Activated CD8-positive, alpha-beta T cell treated with anti-CD3 and anti-CD28 coated beads for 36 hours (primary cell): ENCODE results near the gene VMAC. TPM values are rescaled to one million over a fixed set of nuclear protein-coding genes. Genes with fewer than 3 reads are reported as not detected.

Experiments used
- ATAC-seq: fragments of 200-7000 bp; cut with Tn5 transposase; one replicate; pipeline ENCODE4 v1.10.0; 2021; ENCODE audit warnings: mild to moderate bottlenecking, moderate library complexity
- CTCF ChIA-PET: fragments of 350-600 bp; sonication (Branson Sonifier 250); formaldehyde crosslinking; loops from one replicate; lab custom pipeline; 2021; ENCODE audit warnings: antibody characterized with exemption; lab: Charles Lee
- POLR2A ChIA-PET: fragments of 350-600 bp; sonication (Branson Sonifier 250); formaldehyde crosslinking; loops from one replicate; lab custom pipeline; 2021; ENCODE audit warnings: antibody characterized with exemption; lab: Charles Lee
- DNase-seq: peaks from one replicate; pipeline ENCODE4 v3.0.0-alpha.2; 2020
- H3K27ac Mint-ChIP-seq: one replicate; pipeline ENCODE4 v1.8.0; 2021; ENCODE audit warnings: mild to moderate bottlenecking, mixed read lengths
- H3K27me3 Mint-ChIP-seq: one replicate; pipeline ENCODE4 v1.8.0; 2021; ENCODE audit warnings: mixed read lengths
- H3K36me3 Mint-ChIP-seq: one replicate; pipeline ENCODE4 v1.8.0; 2021; ENCODE audit warnings: low read depth, mixed read lengths
- H3K4me1 Mint-ChIP-seq: one replicate; pipeline ENCODE4 v1.8.0; 2021; ENCODE audit warnings: low read depth, mixed read lengths
- H3K4me3 Mint-ChIP-seq: one replicate; pipeline ENCODE4 v1.8.0; 2021; ENCODE audit warnings: mild to moderate bottlenecking, moderate library complexity, mixed read lengths
- H3K9me3 Mint-ChIP-seq: one replicate; pipeline ENCODE4 v1.8.0; 2021; ENCODE audit warnings: mixed read lengths
- intact Hi-C: fragments of 100-400 bp; cut with micrococcal nuclease; formaldehyde crosslinking; loops from one replicate; pipeline ENCODE4 v1.10.0; 2022
- total RNA-seq, 2 experiments: library from RNA; stranded (reverse); gene quantifications; one replicate each; pipeline ENCODE4 v1.2.3, GENCODE V29; 2021
- TF ChIP-seq, protein P1 (sequence below): fragments of 200-600 bp; IDR thresholded peaks from one replicate; pipeline ENCODE4 v1.8.0; 2022; ENCODE audit warnings: antibody characterized with exemption, mild to moderate bottlenecking

Gene VMAC
- total RNA-seq, 2 experiments from 2014 or later: 1.2 to 2.5 TPM

DNA sequence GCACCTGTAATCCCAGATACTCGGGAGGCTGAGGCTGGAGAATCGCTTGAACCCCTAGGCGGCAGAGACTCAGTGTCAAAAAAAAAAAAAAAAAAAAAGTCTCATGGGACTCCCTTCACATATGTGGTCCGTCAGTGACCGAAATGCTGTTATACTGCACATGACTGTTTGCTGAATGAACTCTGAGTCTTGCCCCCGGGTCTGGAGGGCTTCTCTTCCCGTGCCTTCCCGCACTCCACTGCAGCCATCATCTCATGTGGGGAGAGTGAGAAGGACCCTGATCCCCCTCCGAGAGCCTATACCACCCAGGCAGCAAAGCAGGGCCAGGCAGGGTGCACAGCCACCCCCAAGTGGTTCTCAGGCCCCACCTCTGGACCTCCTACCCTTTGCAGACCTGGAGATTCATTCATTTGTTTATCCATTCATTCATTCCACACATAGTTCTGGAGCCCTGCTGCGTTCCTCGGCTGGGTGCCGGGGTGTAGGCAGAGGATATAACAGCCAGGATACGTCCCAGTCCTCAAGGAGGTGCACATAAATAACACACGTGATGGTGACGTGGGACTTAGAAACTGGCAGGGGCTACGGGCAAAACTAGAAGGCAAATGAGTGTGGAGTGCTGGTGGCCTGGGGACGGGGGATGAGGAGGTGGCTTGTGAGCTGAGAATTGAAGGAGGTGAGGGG is 15.2 kb upstream of the VMAC start:
- Mint-ChIP-seq H3K27me3 (peaks cover 2% of the 10 kb centered on the region), H3K36me3 (no peaks in the 10 kb centered on the region), H3K4me1 (no peaks in the 10 kb centered on the region), H3K4me3 (no peak overlapping the region), H3K9me3 (no peaks in the 10 kb centered on the region), H3K27ac (no peak overlapping the region)
- TF ChIP-seq, protein P1, sequence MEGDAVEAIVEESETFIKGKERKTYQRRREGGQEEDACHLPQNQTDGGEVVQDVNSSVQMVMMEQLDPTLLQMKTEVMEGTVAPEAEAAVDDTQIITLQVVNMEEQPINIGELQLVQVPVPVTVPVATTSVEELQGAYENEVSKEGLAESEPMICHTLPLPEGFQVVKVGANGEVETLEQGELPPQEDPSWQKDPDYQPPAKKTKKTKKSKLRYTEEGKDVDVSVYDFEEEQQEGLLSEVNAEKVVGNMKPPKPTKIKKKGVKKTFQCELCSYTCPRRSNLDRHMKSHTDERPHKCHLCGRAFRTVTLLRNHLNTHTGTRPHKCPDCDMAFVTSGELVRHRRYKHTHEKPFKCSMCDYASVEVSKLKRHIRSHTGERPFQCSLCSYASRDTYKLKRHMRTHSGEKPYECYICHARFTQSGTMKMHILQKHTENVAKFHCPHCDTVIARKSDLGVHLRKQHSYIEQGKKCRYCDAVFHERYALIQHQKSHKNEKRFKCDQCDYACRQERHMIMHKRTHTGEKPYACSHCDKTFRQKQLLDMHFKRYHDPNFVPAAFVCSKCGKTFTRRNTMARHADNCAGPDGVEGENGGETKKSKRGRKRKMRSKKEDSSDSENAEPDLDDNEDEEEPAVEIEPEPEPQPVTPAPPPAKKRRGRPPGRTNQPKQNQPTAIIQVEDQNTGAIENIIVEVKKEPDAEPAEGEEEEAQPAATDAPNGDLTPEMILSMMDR: no peak
- DNase-seq: no peak
- intact Hi-C loops: no loop called here
- CTCF ChIA-PET: interaction anchor here (4.1 kb wide), 1 partner anchor 85 kb away, joined by 43 read pairs; the partner anchor contains the start of gene NRTN
- POLR2A ChIA-PET: interaction anchor here (3.8 kb wide), 1 partner anchor 14 kb away, joined by 18 read pairs; the partner anchor contains the start of genes NDUFA11 and VMAC
- ATAC-seq: no peak

DNA sequence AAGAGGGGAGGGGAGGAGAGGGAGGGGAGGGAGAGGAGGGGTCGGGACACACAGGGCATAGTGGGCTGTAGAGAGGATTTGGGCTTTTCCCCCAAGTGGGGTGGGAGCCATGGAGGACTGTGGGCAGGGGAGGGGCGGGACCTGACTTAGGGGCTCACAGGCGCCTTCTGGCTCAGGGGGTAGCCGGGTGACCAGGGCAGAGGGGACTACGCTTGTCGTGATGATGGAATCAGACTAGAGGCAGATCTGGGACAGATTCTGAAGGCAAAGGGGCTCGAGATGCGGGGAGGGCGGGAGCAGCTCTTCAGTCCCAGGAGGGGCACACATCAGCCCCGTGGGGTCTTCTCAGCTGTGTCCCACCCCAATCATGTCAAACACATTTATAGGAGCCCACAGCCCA is 14.6 kb upstream of the VMAC start:
- DNase-seq (no peak), ATAC-seq (no peak)
- H3K27ac Mint-ChIP-seq: no peak overlapping the region
- intact Hi-C loops: no loop called here
- no peaks in the 10 kb centered on the region for H3K9me3 Mint-ChIP-seq
- ChIA-PET POLR2A (interaction anchor here (1.4 to 3.8 kb wide), 3 partner anchors 9 to 86 kb away, joined by 4 to 18 read pairs (median 7); partner anchors contain the start of genes NDUFA11 and VMAC), CTCF (interaction anchor here (4.1 kb wide), 1 partner anchor 86 kb away, joined by 43 read pairs; the partner anchor contains the start of gene NRTN)
- TF ChIP-seq, protein P1: no peak
- H3K36me3 Mint-ChIP-seq: no peaks in the 10 kb centered on the region
- H3K4me3 Mint-ChIP-seq: no peak overlapping the region
- H3K27me3 Mint-ChIP-seq: peaks cover 2% of the 10 kb centered on the region
- no peaks in the 10 kb centered on the region for H3K4me1 Mint-ChIP-seq

DNA sequence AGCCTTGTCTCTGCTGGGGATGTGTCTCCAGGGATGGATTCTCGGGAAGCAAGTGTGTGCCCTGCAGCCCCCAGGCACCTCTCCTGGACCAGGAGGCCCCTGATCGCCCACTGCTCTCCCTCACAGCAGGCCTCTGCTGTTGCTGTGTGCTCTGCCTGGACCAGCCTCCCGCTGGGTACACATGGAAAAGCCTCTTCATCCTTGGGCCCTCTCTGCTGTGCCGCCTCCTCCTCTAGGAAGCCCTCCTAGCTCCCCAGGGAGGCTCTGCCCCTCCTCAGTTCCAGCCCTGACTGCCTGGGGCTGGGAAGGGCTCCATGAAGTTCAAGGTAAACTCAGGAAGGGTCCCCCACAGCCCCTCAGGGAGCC is 13.1 kb upstream of the VMAC start:
- CTCF ChIA-PET: interaction anchor here (0.9 to 4.1 kb wide), 2 partner anchors 8 to 88 kb away, joined by 3 to 43 read pairs; partner anchors contain the start of gene NRTN
- TF ChIP-seq, protein P1: no peak
- no peaks in the 10 kb centered on the region for H3K36me3 Mint-ChIP-seq

DNA sequence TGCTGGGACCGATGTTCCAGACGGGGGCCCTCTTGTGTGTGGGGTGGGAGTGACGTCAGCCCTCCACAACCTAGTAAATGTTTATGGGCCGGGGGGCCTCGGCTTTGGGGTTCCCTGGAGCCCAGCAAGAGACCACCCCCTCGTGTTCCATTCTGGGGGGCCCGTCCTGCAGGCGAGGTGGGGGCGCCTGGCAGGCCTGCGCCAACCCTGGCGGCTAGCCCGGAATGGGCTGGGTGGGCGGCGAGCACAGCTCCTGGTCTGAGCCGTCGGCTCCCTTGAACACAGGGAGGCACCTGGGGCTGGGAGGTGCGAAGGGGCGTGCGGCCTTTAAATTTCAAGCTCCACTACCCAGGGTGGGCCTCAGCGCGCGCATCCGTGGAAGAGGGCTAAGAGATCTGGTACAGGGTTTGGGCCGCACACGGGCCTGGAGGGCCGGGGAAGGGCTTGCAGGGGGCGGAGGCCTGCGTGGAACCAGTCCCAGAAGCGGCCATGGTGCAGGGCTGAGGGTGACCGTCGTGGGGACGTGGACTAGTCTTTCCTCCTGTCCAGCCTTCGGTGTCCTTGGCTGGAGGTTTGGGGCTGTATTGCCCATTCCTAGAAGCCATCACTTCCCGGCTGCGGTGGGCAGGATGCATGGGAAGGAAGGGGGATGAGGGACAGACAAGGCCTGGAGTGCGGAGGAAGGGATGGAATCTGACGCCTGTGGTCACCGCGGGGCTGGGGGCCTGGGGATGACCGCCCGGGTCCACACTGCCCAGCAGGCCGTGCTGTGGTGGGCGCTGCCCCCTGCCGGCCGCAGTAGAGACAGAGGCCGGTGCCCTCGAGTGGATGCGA is 12.5 kb upstream of the VMAC start:
- Mint-ChIP-seq H3K4me3 (no peak overlapping the region), H3K9me3 (no peaks in the 10 kb centered on the region), H3K27me3 (no peaks in the 10 kb centered on the region), H3K27ac (no peak overlapping the region), H3K36me3 (no peaks in the 10 kb centered on the region), H3K4me1 (no peaks in the 10 kb centered on the region)
- ATAC-seq (peak; percentile 66), DNase-seq (peak; percentile 34)
- POLR2A ChIA-PET: interaction anchor here (1.1 to 3.8 kb wide), 3 partner anchors 11 to 64 kb away, joined by 4 to 18 read pairs (median 4); partner anchors contain the start of genes NDUFA11 and VMAC
- TF ChIP-seq, protein P1: peak; percentile 59
- intact Hi-C loops: no loop called here
- CTCF ChIA-PET: interaction anchor here (4.1 kb wide), 1 partner anchor 88 kb away, joined by 43 read pairs; the partner anchor contains the start of gene NRTN

More for the DNA sequence above, 13.1 kb upstream of the VMAC start:
- Mint-ChIP-seq H3K4me3 (no peak overlapping the region), H3K9me3 (no peaks in the 10 kb centered on the region), H3K4me1 (no peaks in the 10 kb centered on the region), H3K27ac (no peak overlapping the region), H3K27me3 (no peaks in the 10 kb centered on the region)
- POLR2A ChIA-PET: interaction anchor here (1.0 to 3.8 kb wide), 5 partner anchors 8 to 87 kb away, joined by 4 to 18 read pairs (median 4); partner anchors contain the start of genes NDUFA11, RANBP3 and VMAC
- intact Hi-C loops: no loop called here
- ATAC-seq (no peak), DNase-seq (no peak)
